ENCODE data around the gene SLCO4C1. TPM values are rescaled to one million over a fixed set of nuclear protein-coding genes. Genes with fewer than 3 reads are reported as not detected.

Gene SLCO4C1
- total and polyA plus RNA-seq, 7 donors: under 0.01 to 0.69 (median 0.38) TPM; not detected in 4

- DNase-seq: no peak
- Histone ChIP-seq H3K27me3 (no peaks in the 10 kb centered on the region), H3K27ac (no peak overlapping the region), H3K4me3 (no peak overlapping the region), H3K36me3 (no peaks in the 10 kb centered on the region), H3K4me1 (no peaks in the 10 kb centered on the region), H3K9me3 (peaks cover 0 to 2% (median 0%) of the 10 kb centered on the region in 4 donors)
- intact Hi-C loops (cut with DNase I): no loop called here
- no peak for TF ChIP-seq POLR2A (IDR thresholded peaks at IDR 0.05)
- 9 to 45% methylated on average over 4 of the region's 4 CpGs for WGBS, 2 donors
Measured at GRCh38 chr5:102216678-102217077, 79.4 kb downstream of the SLCO4C1 start.

- intact Hi-C loops (cut with DNase I): no loop called here
Measured at GRCh38 chr5:102211165-102211564, 84.9 kb downstream of the SLCO4C1 start.

GRCh38 chr5:102200861-102201260 lies 95.2 kb downstream of the SLCO4C1 start:
- no peaks in the 10 kb centered on the region for H3K27me3 ChIP-seq
- TF ChIP-seq, protein P1, sequence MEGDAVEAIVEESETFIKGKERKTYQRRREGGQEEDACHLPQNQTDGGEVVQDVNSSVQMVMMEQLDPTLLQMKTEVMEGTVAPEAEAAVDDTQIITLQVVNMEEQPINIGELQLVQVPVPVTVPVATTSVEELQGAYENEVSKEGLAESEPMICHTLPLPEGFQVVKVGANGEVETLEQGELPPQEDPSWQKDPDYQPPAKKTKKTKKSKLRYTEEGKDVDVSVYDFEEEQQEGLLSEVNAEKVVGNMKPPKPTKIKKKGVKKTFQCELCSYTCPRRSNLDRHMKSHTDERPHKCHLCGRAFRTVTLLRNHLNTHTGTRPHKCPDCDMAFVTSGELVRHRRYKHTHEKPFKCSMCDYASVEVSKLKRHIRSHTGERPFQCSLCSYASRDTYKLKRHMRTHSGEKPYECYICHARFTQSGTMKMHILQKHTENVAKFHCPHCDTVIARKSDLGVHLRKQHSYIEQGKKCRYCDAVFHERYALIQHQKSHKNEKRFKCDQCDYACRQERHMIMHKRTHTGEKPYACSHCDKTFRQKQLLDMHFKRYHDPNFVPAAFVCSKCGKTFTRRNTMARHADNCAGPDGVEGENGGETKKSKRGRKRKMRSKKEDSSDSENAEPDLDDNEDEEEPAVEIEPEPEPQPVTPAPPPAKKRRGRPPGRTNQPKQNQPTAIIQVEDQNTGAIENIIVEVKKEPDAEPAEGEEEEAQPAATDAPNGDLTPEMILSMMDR (IDR thresholded peaks at IDR 0.05): no peak
- TF ChIP-seq EP300 (IDR thresholded peaks at IDR 0.05): no peak
- no peak for TF ChIP-seq POLR2A (IDR thresholded peaks at IDR 0.05)
- no peak for TF ChIP-seq POLR2AphosphoS5 (IDR thresholded peaks at IDR 0.05)
- H3K4me1 ChIP-seq: no peaks in the 10 kb centered on the region
- DNase-seq: no peak
- no peaks in the 10 kb centered on the region for H3K36me3 ChIP-seq
- intact Hi-C loops (cut with DNase I): no loop called here
- no peak overlapping the region for H3K4me3 ChIP-seq
- H3K27ac ChIP-seq: no peak overlapping the region
- WGBS, 2 donors: 49 to 55% methylated on average over 3 of the region's 3 CpGs
- no peaks in the 10 kb centered on the region for H3K9me3 ChIP-seq

More at GRCh38 chr5:102211165-102211564, 84.9 kb downstream of the SLCO4C1 start:
- Histone ChIP-seq H3K4me3 (no peak overlapping the region), H3K36me3 (no peaks in the 10 kb centered on the region), H3K27me3 (no peaks in the 10 kb centered on the region), H3K9me3 (no peaks in the 10 kb centered on the region), H3K4me1 (no peaks in the 10 kb centered on the region), H3K27ac (no peak overlapping the region)
- no peak for DNase-seq
- WGBS, 2 donors: 83 to 88% methylated on average over 1 of the region's 1 CpG
- TF ChIP-seq POLR2A (IDR thresholded peaks at IDR 0.05): no peak
- TF ChIP-seq, protein P1 (IDR thresholded peaks at IDR 0.05): no peak
- TF ChIP-seq EP300 (IDR thresholded peaks at IDR 0.05): no peak
- no peak for TF ChIP-seq POLR2AphosphoS5 (IDR thresholded peaks at IDR 0.05)

GRCh38 chr5:102196481-102196880 lies 99.6 kb downstream of the SLCO4C1 start:
- H3K27me3 ChIP-seq: no peaks in the 10 kb centered on the region
- intact Hi-C loops (cut with DNase I): no loop called here
- 85 to 86% methylated on average over 8 of the region's 8 CpGs for WGBS, 2 donors
- H3K27ac ChIP-seq: no peak overlapping the region
- H3K4me1 ChIP-seq: no peaks in the 10 kb centered on the region
- no peaks in the 10 kb centered on the region for H3K36me3 ChIP-seq
- H3K4me3 ChIP-seq: no peak overlapping the region
- DNase-seq: peak; percentile 25
- TF ChIP-seq, protein P1 (IDR thresholded peaks at IDR 0.05): no peak
- no peak for TF ChIP-seq POLR2AphosphoS5 (IDR thresholded peaks at IDR 0.05)
- H3K9me3 ChIP-seq: no peaks in the 10 kb centered on the region

Other genes with a start within 250 kb of the SLCO4C1 start
- gene SLCO6A1, start 202.7 kb upstream of the SLCO4C1 start, total RNA-seq: not detected
- gene SLCO6A1, start 202.7 kb upstream of the SLCO4C1 start, polyA plus RNA-seq: not detected